Heart left ventricle (tissue), 13 donors: ENCODE results near the gene METTL18.

ENCODE experiments used
- POLR2A ChIP-seq, 2 donors: fragments of 450-650 bp; IDR thresholded peaks; one replicate each; pipeline ENCODE4 v1.6.1; 2017; ENCODE audit warnings: antibody characterized with exemption in 2 of 2, mild to moderate bottlenecking in 2 of 2, moderate library complexity in 2 of 2
- TF ChIP-seq, protein P1 (sequence below), 12 donors: fragments of 200-600 bp; sonication (generic) in 4 of 12; IDR thresholded peaks; one replicate each; pipeline versions ENCODE4 v1.5.0 to v1.8.0; 2018 to 2022; ENCODE audit warnings: antibody characterized with exemption in 12 of 12, mild to moderate bottlenecking in 5 of 12
- donor health status: ischemic (EF 13 %, LVEDD 7.1; RV severe dilation, severe dysfunction).
- donor health status: DM: no; HTN: yes; CAD: no.
- donor health status: DM: no; HTN: no; CAD: no.
- donor health status: ischemic (EF 25% LVEDD 6.9; RV normal size, moderate dysfunction).
- donor health status: ischemic (EF 25% LVEDD 5.7; RV mildly dilated, moderate dysfunction).
- donor health status: ischemic (EF 35%, LVEDD 5.7; RV mildly dilated, moderate dysfunction).
- donor health status: nonischemic (EF 11% LVEDD 7.7; RV severe dilation, severe dysfunction).
- donor health status: DM: yes; HTN: yes; CAD: no.
- donor health status: PGD.
- donor health status: ischemic (EF 29% LVEDD 5.4; RV normal size, mild dysfunction).
- donor health status: nonischemic (EF 23%, LVEDD 6.1; RV moderate dilation, normal function).

GRCh38 chr1:169816617-169817016, 21.9 kb upstream of the METTL18 start:
- TF ChIP-seq, protein P1, sequence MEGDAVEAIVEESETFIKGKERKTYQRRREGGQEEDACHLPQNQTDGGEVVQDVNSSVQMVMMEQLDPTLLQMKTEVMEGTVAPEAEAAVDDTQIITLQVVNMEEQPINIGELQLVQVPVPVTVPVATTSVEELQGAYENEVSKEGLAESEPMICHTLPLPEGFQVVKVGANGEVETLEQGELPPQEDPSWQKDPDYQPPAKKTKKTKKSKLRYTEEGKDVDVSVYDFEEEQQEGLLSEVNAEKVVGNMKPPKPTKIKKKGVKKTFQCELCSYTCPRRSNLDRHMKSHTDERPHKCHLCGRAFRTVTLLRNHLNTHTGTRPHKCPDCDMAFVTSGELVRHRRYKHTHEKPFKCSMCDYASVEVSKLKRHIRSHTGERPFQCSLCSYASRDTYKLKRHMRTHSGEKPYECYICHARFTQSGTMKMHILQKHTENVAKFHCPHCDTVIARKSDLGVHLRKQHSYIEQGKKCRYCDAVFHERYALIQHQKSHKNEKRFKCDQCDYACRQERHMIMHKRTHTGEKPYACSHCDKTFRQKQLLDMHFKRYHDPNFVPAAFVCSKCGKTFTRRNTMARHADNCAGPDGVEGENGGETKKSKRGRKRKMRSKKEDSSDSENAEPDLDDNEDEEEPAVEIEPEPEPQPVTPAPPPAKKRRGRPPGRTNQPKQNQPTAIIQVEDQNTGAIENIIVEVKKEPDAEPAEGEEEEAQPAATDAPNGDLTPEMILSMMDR (IDR thresholded peaks at IDR 0.05): no peak
- no peak for TF ChIP-seq POLR2A (IDR thresholded peaks at IDR 0.05)
